ENCODE results near the gene NUP160.

Gene NUP160

GRCh38 chr11:47843361-47844055 is 4.6 kb downstream of the NUP160 start:
- TF ChIP-seq, protein P1, sequence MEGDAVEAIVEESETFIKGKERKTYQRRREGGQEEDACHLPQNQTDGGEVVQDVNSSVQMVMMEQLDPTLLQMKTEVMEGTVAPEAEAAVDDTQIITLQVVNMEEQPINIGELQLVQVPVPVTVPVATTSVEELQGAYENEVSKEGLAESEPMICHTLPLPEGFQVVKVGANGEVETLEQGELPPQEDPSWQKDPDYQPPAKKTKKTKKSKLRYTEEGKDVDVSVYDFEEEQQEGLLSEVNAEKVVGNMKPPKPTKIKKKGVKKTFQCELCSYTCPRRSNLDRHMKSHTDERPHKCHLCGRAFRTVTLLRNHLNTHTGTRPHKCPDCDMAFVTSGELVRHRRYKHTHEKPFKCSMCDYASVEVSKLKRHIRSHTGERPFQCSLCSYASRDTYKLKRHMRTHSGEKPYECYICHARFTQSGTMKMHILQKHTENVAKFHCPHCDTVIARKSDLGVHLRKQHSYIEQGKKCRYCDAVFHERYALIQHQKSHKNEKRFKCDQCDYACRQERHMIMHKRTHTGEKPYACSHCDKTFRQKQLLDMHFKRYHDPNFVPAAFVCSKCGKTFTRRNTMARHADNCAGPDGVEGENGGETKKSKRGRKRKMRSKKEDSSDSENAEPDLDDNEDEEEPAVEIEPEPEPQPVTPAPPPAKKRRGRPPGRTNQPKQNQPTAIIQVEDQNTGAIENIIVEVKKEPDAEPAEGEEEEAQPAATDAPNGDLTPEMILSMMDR (IDR thresholded peaks at IDR 0.05; ENCODE audit: insufficient read depth, low read length, poor library complexity, severe bottlenecking), result no peak
- TF ChIP-seq EZH2phosphoT487 (conservative IDR thresholded peaks at IDR 0.05; ENCODE audit: low read length), result no peak
- Histone ChIP-seq H3K9me3 (ENCODE audit: insufficient read depth, low read length) (no peaks in the 10 kb centered on the region), H3K9me2 (replicated peaks; ENCODE audit: insufficient read depth, low read length) (no peaks in the 10 kb centered on the region), H3K4me2 (ENCODE audit: low read depth, low read length, poor library complexity, severe bottlenecking) (no peak overlapping the region), H3K4me3 (ENCODE audit: insufficient read depth, low read length, poor library complexity, severe bottlenecking) (no peak overlapping the region), H2AFZ (ENCODE audit: low read depth, low read length, severe bottlenecking) (no peak overlapping the region), H3F3A (ENCODE audit: insufficient read depth) (peaks cover 6% of the 10 kb centered on the region; the same call in 1 of the 2 replicates), H3K27me3 (ENCODE audit: low read length) (no peaks in the 10 kb centered on the region), H3K36me3 (ENCODE audit: low read length) (peaks cover 39% of the 10 kb centered on the region), H3K27ac (ENCODE audit: low read depth, low read length) (no peak overlapping the region), H3K9ac (ENCODE audit: low read length) (no peak overlapping the region), H4K20me1 (ENCODE audit: low read depth, low read length) (no peaks in the 10 kb centered on the region), H3K79me2 (ENCODE audit: insufficient read depth, low read length) (peaks cover 54% of the 10 kb centered on the region)

GRCh38 chr11:47842749-47843148 is 5.4 kb downstream of the NUP160 start:
- Histone ChIP-seq H3K9me3 (ENCODE audit: insufficient read depth, low read length) (no peaks in the 10 kb centered on the region), H3K4me3 (ENCODE audit: insufficient read depth, low read length, poor library complexity, severe bottlenecking) (no peak overlapping the region), H3F3A (ENCODE audit: insufficient read depth) (peaks cover 6% of the 10 kb centered on the region; the same call in 1 of the 2 replicates), H3K27ac (ENCODE audit: low read depth, low read length) (no peak overlapping the region), H3K4me2 (ENCODE audit: low read depth, low read length, poor library complexity, severe bottlenecking) (no peak overlapping the region), H4K20me1 (ENCODE audit: low read depth, low read length) (no peaks in the 10 kb centered on the region), H3K27me3 (ENCODE audit: low read length) (no peaks in the 10 kb centered on the region), H3K9me2 (replicated peaks; ENCODE audit: insufficient read depth, low read length) (no peaks in the 10 kb centered on the region), H3K79me2 (ENCODE audit: insufficient read depth, low read length) (peaks cover 52% of the 10 kb centered on the region), H2AFZ (ENCODE audit: low read depth, low read length, severe bottlenecking) (no peak overlapping the region), H3K36me3 (ENCODE audit: low read length) (peaks cover 39% of the 10 kb centered on the region), H3K9ac (ENCODE audit: low read length) (no peak overlapping the region)
- TF ChIP-seq EZH2phosphoT487 (conservative IDR thresholded peaks at IDR 0.05; ENCODE audit: low read length), result no peak
- TF ChIP-seq, protein P1 (IDR thresholded peaks at IDR 0.05; ENCODE audit: insufficient read depth, low read length, poor library complexity, severe bottlenecking), result no peak

- H3F3A ChIP-seq (ENCODE audit: insufficient read depth), result peaks cover 6% of the 10 kb centered on the region; the same call in 1 of the 2 replicates
- no peak for TF ChIP-seq EZH2phosphoT487 (conservative IDR thresholded peaks at IDR 0.05; ENCODE audit: low read length)
- TF ChIP-seq, protein P1 (IDR thresholded peaks at IDR 0.05; ENCODE audit: insufficient read depth, low read length, poor library complexity, severe bottlenecking), result no peak
- peaks cover 10% of the 10 kb centered on the region for H3K79me2 ChIP-seq (ENCODE audit: insufficient read depth, low read length)
Observed at GRCh38 chr11:47837929-47838328, 10.2 kb downstream of the NUP160 start.

More at GRCh38 chr11:47837929-47838328, 10.2 kb downstream of the NUP160 start:
- no peak overlapping the region for H3K27ac ChIP-seq (ENCODE audit: low read depth, low read length)
- no peaks in the 10 kb centered on the region for H3K9me2 ChIP-seq (replicated peaks; ENCODE audit: insufficient read depth, low read length)
- H3K9me3 ChIP-seq (ENCODE audit: insufficient read depth, low read length), result no peaks in the 10 kb centered on the region
- H2AFZ ChIP-seq (ENCODE audit: low read depth, low read length, severe bottlenecking), result no peak overlapping the region
- H3K9ac ChIP-seq (ENCODE audit: low read length), result no peak overlapping the region
- no peak overlapping the region for H3K4me3 ChIP-seq (ENCODE audit: insufficient read depth, low read length, poor library complexity, severe bottlenecking)
- no peaks in the 10 kb centered on the region for H3K27me3 ChIP-seq (ENCODE audit: low read length)
- no peak overlapping the region for H3K4me2 ChIP-seq (ENCODE audit: low read depth, low read length, poor library complexity, severe bottlenecking)
- peaks cover 61% of the 10 kb centered on the region for H3K36me3 ChIP-seq (ENCODE audit: low read length)
- H4K20me1 ChIP-seq (ENCODE audit: low read depth, low read length), result no peaks in the 10 kb centered on the region

Data from SU-DHL-6 (cell line).